ENCODE data around the gene LIN28A. TPM values are rescaled to one million over a fixed set of nuclear protein-coding genes. Genes with fewer than 3 reads are reported as not detected.

Gene LIN28A
- total RNA-seq, 1 donor from 2014 or later = not detected

GRCh38 chr1:26478159-26478558 is 67.5 kb downstream of the LIN28A start:
- Histone ChIP-seq H3K27me3 (ENCODE audit: control insufficient read depth, insufficient read depth, low read length) (no peaks in the 10 kb centered on the region), H3K36me3 (ENCODE audit: control insufficient read depth, insufficient read depth, low read length) (peaks cover 1% of the 10 kb centered on the region), H3K4me3 (ENCODE audit: low read depth, low read length) (no peak overlapping the region)
- TF ChIP-seq CTCF (IDR thresholded peaks at IDR 0.05; ENCODE audit: insufficient read depth, low read length, poor library complexity, severe bottlenecking) = no peak
- no peak for DNase-seq (ENCODE audit: low read depth)

GRCh38 chr1:26478988-26479387 is 68.4 kb downstream of the LIN28A start:
- TF ChIP-seq CTCF (IDR thresholded peaks at IDR 0.05; ENCODE audit: insufficient read depth, low read length, poor library complexity, severe bottlenecking) = no peak
- H3K36me3 ChIP-seq (ENCODE audit: control insufficient read depth, insufficient read depth, low read length) = no peaks in the 10 kb centered on the region
- no peak for DNase-seq (ENCODE audit: low read depth)
- no peak overlapping the region for H3K4me3 ChIP-seq (ENCODE audit: low read depth, low read length)
- no peaks in the 10 kb centered on the region for H3K27me3 ChIP-seq (ENCODE audit: control insufficient read depth, insufficient read depth, low read length)

Other genes starting within 250 kb of the LIN28A start
- gene C1orf232, start 241.9 kb upstream of the LIN28A start, total RNA-seq = not detected in 2 replicates
- gene ZNF593, start 240.9 kb upstream of the LIN28A start, total RNA-seq = 53.0 and 73.8 TPM in 2 replicates
- gene ZNF593OS, start 239.0 kb upstream of the LIN28A start, total RNA-seq = not detected in 2 replicates
- 15.2 and 16.8 TPM in 2 replicates for gene CNKSR1, start 233.3 kb upstream of the LIN28A start, total RNA-seq
- 0.04 TPM in 1 of 2 replicates, not detected in the other for gene CATSPER4, start 220.2 kb upstream of the LIN28A start, total RNA-seq
- 7.5 and 9.7 TPM in 2 replicates for gene CEP85, start 176.6 kb upstream of the LIN28A start, total RNA-seq
- 113 and 133 TPM in 2 replicates for gene SH3BGRL3, start 130.7 kb upstream of the LIN28A start, total RNA-seq
- gene UBXN11, start 104.2 kb upstream of the LIN28A start, total RNA-seq = 9.4 and 10.2 TPM in 2 replicates
- 1.2 TPM in 1 of 2 replicates, not detected in the other for gene CD52, start 92.9 kb upstream of the LIN28A start, total RNA-seq
- 2.7 and 18.6 TPM in 2 replicates for gene CRYBG2, start 56.7 kb upstream of the LIN28A start, total RNA-seq
- gene ZNF683, start 38.1 kb upstream of the LIN28A start, total RNA-seq = not detected in 2 replicates
- gene DHDDS, start 21.5 kb downstream of the LIN28A start, total RNA-seq = 43.8 and 52.7 TPM in 2 replicates
- 126 and 131 TPM in 2 replicates for gene HMGN2, start 61.6 kb downstream of the LIN28A start, total RNA-seq
- gene RPS6KA1, start 118.9 kb downstream of the LIN28A start, total RNA-seq = 48.1 and 48.5 TPM in 2 replicates

Measured in kidney epithelial cell (primary cell).